ENCODE results near the gene HSD17B8.
A peak's percentile ranks its signal among the peaks of the same experiment; 100 is the strongest.

The HSD17B8 gene

DNA sequence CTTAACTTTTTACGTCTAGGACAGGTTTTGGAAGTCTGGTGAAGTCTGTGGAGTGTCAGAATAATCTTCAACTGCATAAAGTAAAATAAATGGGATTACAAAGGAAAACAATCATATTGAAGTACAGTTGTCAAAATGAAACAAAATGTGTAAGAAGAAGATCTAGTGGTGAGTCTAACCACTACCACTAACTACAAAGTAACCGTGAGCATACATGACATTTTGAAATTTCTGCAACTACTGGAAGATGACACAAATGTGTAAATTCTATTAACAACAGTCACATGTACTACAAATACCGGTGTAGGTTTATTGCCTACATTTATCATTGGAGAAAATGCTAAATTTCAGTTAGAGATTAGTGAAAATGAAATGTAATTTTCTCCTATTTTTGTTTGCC, 37.5 kb downstream of the HSD17B8 start:
- no peak for DNase-seq (ENCODE audit: low spot score)

DNA sequence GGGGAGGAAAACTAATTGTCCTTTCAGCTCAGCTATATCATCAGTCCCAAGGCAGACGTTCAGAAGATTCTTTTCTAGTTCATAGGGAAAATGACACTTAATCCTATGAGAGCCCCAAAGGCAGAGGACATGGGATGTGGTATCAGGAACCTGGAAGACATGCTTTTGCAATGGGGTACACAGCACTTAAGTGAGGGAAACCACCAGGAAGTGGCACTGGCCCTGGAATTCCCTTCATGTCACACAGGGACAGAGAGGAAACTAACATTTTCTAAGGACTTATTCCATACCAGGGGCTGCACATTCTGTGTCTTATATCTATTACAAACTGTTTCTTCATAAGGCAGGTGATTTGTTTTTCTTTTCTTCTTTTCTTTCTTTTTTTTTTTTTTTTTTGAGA, 39.0 kb downstream of the HSD17B8 start:
- DNase-seq (ENCODE audit: low spot score): no peak

DNA sequence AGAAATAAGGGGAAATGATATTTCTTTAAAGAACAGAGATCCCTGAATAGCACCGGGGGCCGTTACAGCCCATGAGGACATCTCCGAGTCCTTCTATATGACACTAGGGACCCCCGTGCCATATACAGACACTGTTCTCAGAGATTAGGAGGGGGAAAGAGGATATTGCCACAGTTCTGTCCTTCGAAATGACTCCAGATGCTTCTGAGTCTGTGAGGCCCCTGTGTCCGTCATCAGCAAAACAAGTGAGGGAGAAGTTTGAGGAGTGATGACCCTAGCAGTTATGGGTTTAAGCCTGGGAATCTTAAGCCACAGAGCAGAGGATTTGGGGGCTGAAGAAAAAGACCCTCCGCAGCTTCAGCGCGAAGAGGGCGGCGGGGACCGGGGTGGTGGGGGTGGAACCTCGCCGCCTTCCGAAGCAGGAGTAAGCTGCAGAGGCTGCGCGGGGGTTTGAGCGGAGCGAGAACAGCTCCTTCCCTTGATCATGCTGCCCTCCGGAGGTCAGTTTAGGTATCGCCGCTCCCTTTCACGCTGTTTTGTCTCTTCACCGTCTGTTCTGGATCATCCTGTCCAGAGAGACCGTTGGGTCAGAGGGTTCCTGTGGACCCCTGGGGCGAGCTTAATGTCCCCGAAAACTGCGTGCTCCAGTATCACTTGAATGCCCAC, 43.7 kb downstream of the HSD17B8 start:
- DNase-seq (ENCODE audit: low spot score): peak; percentile 83

DNA sequence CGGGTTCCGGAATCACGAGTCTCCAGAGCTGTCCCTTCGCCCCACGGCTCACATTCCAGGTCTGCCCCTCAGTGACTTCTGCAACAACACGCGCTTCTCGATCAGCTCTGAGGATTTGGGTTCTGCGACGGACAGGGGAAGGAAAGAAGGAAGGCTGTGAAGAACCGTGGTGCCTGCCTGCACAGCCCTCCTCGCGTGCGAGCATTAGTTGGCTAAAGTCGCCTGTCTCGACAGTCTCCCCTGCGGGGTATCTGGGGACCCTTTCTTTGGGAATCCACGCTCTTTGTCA, 44.1 kb downstream of the HSD17B8 start:
- no peak for DNase-seq (ENCODE audit: low spot score)

DNA sequence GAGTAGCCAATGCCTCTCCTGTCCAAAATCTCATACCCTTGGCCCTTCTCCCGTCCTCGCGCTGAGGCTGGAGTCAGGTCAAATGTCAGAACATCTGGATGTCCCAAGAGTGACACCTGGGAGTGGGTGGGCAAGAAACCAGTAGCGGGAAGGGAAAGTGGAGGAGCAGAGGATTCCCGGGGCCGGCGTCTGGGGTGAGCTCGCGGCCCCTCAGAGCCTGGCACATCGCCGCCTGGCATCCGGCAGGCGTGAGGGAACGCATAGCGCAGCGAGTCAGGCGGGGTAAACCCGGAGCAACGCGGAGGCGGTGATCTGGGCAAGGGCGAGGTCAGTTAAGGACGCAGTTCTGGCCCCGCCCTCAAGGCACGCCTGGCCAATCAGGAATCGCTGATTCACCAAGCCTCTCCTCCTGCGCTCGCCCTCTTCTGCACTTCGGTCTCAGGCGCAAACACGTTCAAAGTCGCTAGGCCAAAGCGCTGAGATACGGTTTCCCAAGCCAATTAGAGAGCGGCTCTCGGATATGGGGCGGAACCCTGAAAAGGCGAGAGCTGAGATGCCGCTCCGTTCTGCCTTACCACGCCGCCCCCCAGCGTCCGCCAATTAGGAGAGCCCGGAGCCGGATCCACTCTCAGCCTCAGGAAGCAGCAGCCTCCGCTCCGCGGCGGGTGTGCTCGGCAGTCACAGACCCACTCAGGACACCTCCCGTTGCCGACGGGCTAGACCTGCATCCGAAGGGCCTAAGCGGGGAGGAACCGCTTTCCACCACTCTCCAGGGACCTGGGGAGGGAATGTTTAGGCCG, 44.7 kb downstream of the HSD17B8 start:
- peak; percentile 95 for DNase-seq (ENCODE audit: low spot score)

DNA sequence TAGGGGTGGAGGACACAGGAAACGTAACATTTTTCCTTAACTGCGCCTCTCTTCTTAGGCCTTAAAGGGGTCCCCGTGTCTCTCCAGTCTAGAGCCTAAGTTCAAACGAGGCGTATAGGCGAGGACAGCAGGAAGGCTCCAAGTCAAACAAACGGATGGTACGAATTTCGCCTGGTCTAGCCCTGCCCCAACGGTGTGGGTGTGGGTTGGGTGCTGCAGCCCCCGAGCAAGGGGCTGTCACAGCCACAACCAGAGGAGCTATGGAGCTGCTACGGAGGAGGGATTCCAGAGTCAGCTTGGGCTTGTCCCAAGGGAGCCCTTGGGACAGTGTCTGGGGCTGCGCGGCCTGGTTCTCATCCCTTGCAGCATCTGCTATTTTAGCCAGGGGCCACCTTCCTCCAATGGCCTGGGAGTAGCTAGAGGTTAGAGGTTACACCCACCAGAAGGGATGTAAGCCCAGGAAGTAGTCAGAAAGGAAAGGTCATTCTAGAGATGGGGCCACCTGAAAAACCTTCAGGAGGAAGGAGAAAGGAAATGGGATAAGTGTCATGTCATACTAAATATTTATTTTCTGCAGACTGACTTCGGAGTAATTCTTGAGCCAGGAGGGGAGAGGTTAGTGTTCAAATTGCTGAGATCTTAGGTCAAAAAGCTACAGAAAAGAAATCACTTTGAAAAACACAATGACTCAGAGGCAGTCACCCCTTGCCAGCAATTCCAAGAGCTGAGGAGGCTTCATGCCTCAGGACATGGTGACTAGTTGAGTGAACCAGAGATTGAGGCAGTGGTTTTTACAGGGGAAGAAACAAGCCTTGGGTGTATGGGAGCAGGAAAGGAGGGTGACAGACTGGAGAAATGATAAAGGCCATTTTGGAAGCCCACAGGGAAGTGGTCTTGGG, 45.5 kb downstream of the HSD17B8 start:
- peak; percentile 69 for DNase-seq (ENCODE audit: low spot score)

DNA sequence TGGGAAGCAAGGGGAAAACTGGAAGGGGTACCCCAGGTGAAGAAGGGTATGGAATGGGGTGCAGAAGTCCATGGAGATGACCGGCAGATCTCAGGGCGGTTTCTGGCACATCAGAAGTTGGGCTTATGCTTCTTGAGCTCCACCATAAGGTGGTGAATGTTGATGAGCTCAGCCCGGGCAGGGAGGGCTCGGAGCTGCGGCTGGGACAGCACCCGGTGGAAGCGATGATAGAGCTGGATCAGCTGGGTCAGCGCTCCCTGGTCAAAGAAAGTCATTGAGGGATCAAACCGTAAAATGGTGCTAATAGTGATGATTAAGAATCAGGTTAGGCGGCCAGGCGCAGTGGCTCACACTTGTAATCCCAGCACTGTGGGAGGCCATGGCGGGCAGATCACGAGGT, 46.3 kb downstream of the HSD17B8 start:
- no peak for DNase-seq (ENCODE audit: low spot score)

DNA sequence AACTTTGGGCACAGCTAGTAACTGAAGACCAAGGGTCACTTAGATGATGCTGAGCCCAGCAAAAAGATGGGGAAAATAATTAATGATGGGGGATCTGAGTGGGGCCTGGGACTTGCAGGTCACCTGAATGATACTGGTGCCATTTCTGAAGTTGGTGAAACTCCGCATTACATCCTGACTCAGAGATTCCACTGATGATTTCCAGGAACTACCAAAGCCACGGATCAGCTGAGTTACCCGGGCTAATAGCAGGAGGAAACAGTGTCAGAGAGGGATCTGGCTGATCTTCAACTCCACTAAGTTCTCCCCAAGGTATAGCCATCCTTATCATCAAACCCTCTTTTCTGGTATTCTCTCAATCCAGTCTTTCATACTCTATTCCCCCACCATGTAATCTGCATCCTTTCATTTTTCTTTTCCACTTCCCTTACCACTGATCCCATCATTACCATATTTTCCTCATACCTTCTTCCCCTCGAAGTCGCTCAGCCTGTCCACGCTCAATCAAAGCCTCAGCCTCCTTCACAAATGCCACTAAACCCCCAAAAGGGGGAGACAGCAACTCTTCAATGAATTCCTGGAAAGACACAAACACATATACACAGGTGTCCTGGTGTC, 47.0 kb downstream of the HSD17B8 start:
- no peak for DNase-seq (ENCODE audit: low spot score)

DNA sequence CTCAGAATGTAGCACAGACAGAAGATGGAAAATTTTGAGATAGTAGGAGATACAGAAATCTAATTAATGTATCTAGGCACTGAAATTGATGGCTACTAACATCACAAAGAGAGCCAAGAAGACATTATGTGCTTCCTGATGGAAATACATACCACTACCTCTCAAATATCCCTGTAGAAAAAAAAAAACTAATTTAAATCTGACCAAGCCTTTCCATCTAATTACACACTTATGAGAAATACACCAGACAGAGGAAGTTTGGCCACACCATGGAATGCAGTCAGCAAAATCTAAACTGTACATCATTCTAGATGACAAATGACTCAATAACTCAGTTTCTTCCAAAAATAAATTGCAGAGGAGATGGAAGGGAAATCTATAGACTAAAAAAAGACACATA, 48.3 kb downstream of the HSD17B8 start:
- no peak for DNase-seq (ENCODE audit: low spot score)

DNA sequence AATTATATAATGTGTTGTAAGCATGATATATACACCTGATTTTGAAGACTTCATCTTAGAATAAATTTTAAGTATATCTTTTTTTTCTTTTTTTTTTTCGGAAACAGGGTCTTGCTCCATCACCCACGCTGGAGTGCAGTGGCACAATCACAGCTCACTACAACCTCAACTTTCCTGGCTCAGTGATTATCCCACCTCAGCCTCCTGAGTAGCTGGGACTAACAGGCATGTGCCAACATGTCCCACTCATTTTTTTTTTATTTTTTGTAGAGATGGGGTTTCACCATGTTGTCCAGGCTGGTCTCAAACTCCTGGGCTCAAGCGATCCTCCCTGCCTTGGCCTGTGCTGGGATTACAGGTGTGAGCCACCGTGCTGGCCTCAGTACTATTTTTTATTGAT, 50.1 kb downstream of the HSD17B8 start:
- no peak for DNase-seq (ENCODE audit: low spot score)

Measured in AG20443 (cell line).